Activated naive CD4-positive, alpha-beta T cell treated with Interleukin-2 at 50 U/mL for 16 hours (primary cell): Measurements from ENCODE around the gene AVPR1B.
A peak's percentile ranks its signal among the peaks of the same experiment; 100 is the strongest.

ENCODE experiments used
- DNase-seq: peaks from one replicate; pipeline ENCODE4 v3.0.0-alpha.2; 2020

Gene AVPR1B

GRCh38 chr1:206117151-206117948, at the start of gene AVPR1B:
AVPR1B (minus strand) TSS chr1:206117388; CDS start chr1:206116890, 498 bp downstream.
- peak; percentile 30 for DNase-seq

DNA sequence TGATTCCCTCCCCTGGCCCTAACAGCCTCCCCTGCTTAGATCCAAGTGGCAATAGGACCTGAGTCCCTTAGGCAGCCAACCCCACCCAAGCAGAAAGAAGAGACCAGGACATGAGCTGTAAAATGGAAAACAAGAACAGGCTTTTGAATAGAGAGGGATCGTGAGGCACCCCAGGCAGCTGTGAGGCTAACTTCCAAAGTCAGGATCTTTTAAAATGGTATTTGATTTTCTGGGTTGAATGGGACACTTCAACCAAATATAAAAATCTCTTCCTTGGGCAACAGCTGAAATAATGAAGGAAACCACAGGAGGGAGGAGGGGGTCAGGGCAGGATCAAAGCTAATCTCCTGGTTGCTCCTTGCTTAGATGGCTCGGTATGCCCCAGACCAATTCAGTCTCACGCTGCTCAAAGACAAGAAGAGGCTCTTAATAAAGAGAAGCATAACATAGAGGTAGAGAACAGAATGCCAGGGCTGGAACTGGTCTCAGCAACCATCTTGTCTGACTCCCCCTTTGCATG, 28.6 kb upstream of the AVPR1B start:
- DNase-seq: no peak

- no peak for DNase-seq
Measured at GRCh38 chr1:206144605-206145004, 27.4 kb upstream of the AVPR1B start.

- DNase-seq: no peak
Measured at GRCh38 chr1:206143537-206144172, 26.5 kb upstream of the AVPR1B start.

- no peak for DNase-seq
Measured at GRCh38 chr1:206142770-206143169, 25.6 kb upstream of the AVPR1B start.

- no peak for DNase-seq
Measured at GRCh38 chr1:206142011-206142410, 24.8 kb upstream of the AVPR1B start.

DNA sequence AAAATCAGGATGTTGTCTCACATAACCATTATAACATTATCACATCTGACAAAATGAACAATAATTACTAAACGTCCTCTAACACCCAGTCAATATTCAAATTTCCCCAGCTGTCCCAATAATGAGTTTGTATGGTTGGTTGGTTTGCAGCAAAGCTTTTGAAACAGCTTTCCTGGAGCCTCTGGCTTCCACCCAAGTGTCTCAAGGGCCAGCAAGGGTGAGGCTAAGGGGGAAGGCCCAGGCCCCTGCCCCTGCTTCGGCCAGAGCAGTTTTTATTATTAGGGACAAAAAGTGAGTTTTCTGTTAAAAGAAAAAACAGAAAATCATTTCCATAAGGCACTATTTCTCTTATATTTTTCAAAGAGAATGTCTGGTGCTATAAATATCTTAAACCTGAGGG, 19.1 kb upstream of the AVPR1B start:
- DNase-seq: no peak

DNA sequence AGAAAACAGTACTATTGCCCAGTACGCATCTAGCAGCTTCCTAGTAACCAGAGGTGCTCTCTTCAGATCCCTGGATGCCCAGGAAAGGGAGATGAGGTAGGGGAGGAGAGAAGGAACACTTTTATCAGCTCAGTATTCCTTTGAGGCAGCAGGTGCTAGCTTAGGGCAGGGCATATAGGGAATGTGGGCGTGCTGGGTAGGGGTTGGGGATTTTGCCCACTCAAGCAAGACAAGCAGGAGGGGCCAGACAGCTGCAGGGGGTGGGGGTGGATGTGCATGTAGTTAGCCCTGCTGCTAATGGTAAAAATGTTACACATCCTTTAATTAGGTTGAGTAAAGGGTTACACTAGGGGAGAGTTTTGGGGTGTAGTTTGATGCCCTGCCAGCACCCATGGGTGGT, 18.1 kb upstream of the AVPR1B start:
- no peak for DNase-seq

- no peak for DNase-seq
Measured at GRCh38 chr1:206133751-206134415, 16.7 kb upstream of the AVPR1B start.

DNA sequence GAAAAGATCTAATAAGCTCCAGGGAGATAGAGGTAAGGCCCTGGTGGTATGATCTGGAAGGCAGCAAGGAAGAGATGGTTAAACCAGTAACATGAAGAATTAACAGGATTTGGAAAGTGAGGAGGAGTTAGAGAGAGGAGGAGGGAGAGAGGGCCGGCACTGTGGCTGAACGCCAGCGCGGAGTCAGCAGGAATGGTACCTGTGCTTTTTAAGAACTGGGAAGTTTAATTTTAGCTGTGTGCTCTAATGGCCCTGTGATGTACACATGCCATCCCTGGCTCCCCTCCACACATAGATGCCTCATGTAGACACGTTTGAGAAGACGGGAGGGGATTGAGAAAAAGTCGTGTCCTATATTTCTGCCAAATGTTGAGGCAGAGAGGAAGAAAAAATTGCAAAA, 13.8 kb upstream of the AVPR1B start:
- DNase-seq: no peak

- DNase-seq: no peak
Measured at GRCh38 chr1:206128196-206128595, 11.0 kb upstream of the AVPR1B start.

DNA sequence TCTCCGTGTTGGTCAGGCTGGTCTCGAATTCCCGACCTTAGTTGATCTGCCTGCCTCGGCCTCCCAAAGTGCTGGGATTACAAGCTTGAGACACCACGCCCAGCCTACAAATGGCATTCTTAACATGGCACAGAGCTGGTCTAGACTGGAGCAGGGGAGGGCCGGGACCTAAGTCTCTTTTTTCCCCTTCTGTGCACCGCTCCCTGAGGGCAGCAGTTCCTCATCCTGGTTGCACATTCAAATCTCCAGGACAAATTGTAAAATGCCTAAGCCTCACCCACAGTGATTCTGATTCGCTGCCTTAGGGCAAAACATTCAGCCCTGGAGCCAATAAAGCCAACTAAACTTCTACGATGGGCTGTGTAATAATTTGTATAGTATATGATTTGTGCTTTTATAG, 10.1 kb upstream of the AVPR1B start:
- DNase-seq: no peak

- no peak for DNase-seq
Measured at GRCh38 chr1:206125346-206125745, 8.2 kb upstream of the AVPR1B start.

- no peak for DNase-seq
Measured at GRCh38 chr1:206122686-206123085, 5.5 kb upstream of the AVPR1B start.

GRCh38 chr1:206121269-206121668, 4.1 kb upstream of the AVPR1B start:
- no peak for DNase-seq

DNA sequence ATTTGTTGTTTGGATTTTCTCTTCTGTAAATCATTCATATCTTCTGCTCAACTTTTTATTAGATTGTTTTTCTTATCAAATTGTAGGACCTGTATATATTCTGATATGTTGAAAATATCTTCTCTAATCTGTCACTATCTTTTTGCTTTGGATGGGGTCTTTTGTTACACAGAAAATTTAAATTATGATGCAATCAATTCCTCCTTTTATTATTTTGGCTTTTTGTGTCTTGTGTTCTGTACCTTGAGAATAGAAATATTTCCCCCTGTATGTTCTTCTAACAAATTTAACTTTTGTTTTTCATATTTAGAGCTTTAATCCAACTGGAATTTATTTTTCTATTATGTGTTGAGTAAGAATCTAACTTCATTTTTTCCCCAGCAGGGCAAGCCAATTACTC, 3.2 kb upstream of the AVPR1B start:
- no peak for DNase-seq

GRCh38 chr1:206116873-206117150, 376 bp downstream of the AVPR1B start:
- DNase-seq: no peak

- DNase-seq: no peak
Measured at GRCh38 chr1:206116191-206116872, 856 bp downstream of the AVPR1B start.

DNA sequence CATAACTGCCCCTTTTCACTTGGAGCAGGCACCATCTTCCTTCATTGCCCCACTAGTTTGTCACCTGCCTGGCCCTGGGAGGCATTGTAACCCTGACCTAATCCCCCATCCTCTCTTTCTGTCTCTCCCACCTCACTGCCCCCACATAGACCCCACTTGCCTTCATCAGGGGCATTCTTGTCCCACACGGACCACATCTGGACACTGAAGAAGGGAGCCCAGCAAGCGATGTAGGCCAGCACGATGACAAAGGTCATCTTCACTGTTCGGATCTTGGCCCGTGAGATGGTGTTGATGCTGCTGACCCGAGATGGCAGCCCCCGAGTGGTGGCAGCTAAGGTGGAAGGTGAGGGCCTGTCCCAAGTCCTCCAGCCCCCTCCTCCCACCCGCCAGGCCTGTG, 1.4 kb downstream of the AVPR1B start:
- DNase-seq: no peak

DNA sequence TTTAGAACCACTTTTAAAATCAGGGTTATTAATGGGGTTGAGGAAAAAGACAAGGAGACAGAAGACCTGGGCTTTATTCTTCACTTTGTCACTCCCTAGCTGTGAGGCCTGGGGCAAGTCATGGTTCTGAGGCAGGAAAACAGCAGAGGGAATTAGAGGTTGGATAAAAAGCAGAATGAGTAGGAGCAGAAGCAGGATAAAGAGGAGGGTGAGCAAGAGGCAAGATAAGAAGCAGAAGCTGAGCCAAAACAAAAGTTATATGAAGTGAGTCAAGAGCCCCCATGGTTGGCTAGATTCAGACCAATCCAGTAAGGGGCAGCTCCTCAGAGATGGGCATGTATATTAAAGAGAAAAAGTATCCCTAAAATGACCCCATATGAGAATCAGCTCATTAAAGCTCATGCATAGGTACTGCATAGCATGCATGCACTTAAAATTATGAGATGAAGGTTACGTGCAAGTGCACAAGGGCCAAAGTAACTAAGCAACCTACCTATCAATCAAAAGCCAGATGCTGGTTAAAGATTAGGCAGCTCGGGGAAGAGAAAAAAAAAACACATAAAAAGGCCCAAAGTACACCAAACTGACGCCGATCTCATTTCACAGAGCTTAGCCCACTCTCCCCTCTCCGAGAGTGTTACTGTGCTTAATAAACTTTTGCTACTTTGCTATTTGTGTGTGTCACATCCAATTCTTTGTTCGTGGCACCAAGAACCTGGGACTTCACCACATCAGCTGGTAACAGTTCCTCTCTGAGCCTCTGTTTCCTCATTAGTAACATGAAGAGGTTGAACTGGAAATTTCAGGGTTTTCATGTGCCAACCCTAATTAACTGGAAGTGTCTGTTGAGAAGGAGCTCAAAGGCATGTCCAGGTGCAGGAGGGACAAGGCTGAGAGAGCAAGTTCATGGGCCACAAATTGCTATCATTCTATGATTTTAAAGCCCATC, 2.2 kb downstream of the AVPR1B start:
- no peak for DNase-seq

DNA sequence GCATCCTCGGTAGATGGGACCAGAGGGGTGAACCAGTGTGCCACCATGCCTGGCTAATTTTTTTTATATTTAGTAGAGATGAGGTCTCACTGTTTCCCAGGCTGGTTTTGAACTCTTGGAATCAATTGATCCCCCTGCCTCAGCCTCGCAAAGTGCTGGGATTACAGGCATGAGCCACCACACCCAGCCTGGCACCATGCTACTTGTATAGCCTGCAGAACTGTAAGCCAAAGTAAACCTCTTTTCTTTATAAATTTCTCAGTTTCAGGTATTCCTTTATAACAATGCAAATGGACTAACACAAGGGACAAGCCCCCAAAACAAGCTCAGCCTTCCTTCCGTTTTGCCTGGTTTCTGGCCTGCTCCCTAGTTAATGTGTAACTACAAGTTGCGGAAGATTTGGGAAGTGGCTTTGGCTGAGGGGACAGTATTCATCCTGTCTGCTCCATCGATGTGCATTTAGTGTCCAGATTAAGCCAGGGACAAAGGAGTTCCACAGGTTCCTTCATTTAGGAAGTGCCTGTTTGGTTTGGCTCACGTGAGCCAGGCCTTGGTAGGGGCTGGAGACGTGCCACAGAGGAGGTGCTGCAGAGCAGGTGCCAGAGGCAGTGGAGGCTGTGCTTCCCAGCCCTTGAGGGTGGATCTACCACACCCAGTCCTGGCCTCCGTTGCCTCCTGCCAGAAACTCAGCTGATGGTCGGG, 4.4 kb downstream of the AVPR1B start:
- DNase-seq: no peak
